ENCODE measurements around the gene CNTN4.
"Not testable (repeated sequence)": the region's sequence is repeated elsewhere in the genome, so short reads cannot be mapped to it uniquely, and the experiment has no call there.

CNTN4 gene

GRCh38 chr3:2889736-2890135, 791.1 kb downstream of the CNTN4 start:
- DNase-seq (ENCODE audit: low read depth in 1 of 2, low spot score in 1 of 2), result no peak

GRCh38 chr3:2896308-2896939, 797.8 kb downstream of the CNTN4 start:
- DNase-seq (ENCODE audit: low read depth in 1 of 2, low spot score in 1 of 2), result no peak

- no peak for DNase-seq (ENCODE audit: low read depth in 1 of 2, low spot score in 1 of 2)
These were observed 799.2 kb downstream of the CNTN4 start for GRCh38 chr3:2897821-2898220.

GRCh38 chr3:2898591-2899353, 800.1 kb downstream of the CNTN4 start:
- no peak for DNase-seq (ENCODE audit: low read depth in 1 of 2, low spot score in 1 of 2)

- DNase-seq (ENCODE audit: low read depth in 1 of 2, low spot score in 1 of 2), result no peak
These were observed 805.4 kb downstream of the CNTN4 start for GRCh38 chr3:2904054-2904453.

GRCh38 chr3:2908693-2909351, 810.2 kb downstream of the CNTN4 start:
- DNase-seq (ENCODE audit: low read depth in 1 of 2, low spot score in 1 of 2), result no peak

- no peak for DNase-seq (ENCODE audit: low read depth in 1 of 2, low spot score in 1 of 2)
These were observed 812.3 kb downstream of the CNTN4 start for GRCh38 chr3:2910997-2911396.

- DNase-seq (ENCODE audit: low read depth in 1 of 2, low spot score in 1 of 2), result no peak
These were observed 817.2 kb downstream of the CNTN4 start for GRCh38 chr3:2915826-2916225.

GRCh38 chr3:2916640-2917039, 818.0 kb downstream of the CNTN4 start:
- DNase-seq (ENCODE audit: low read depth in 1 of 2, low spot score in 1 of 2), result not testable (repeated sequence)

GRCh38 chr3:2920103-2920502, 821.4 kb downstream of the CNTN4 start:
- DNase-seq (ENCODE audit: low read depth in 1 of 2, low spot score in 1 of 2), result no peak

GRCh38 chr3:2921452-2921851, 822.8 kb downstream of the CNTN4 start:
- no peak for DNase-seq (ENCODE audit: low read depth in 1 of 2, low spot score in 1 of 2)

GRCh38 chr3:2921903-2922302, 823.2 kb downstream of the CNTN4 start:
- DNase-seq (ENCODE audit: low read depth in 1 of 2, low spot score in 1 of 2), result no peak

- no peak for DNase-seq (ENCODE audit: low read depth in 1 of 2, low spot score in 1 of 2)
These were observed 824.7 kb downstream of the CNTN4 start for GRCh38 chr3:2923390-2923789.

- DNase-seq (ENCODE audit: low read depth in 1 of 2, low spot score in 1 of 2), result no peak
These were observed 828.6 kb downstream of the CNTN4 start for GRCh38 chr3:2927259-2927658.

- no peak for DNase-seq (ENCODE audit: low read depth in 1 of 2, low spot score in 1 of 2)
These were observed 830.9 kb downstream of the CNTN4 start for GRCh38 chr3:2929574-2929973.

GRCh38 chr3:2931265-2931664, 832.6 kb downstream of the CNTN4 start:
- DNase-seq (ENCODE audit: low read depth in 1 of 2, low spot score in 1 of 2), result no peak

GRCh38 chr3:2934541-2934940, 835.9 kb downstream of the CNTN4 start:
- no peak for DNase-seq (ENCODE audit: low read depth in 1 of 2, low spot score in 1 of 2)

GRCh38 chr3:2937055-2937454, 838.4 kb downstream of the CNTN4 start:
- DNase-seq (ENCODE audit: low read depth in 1 of 2, low spot score in 1 of 2), result no peak

- no peak for DNase-seq (ENCODE audit: low read depth in 1 of 2, low spot score in 1 of 2)
These were observed 838.9 kb downstream of the CNTN4 start for GRCh38 chr3:2937592-2937991.

GRCh38 chr3:2938711-2939110, 840.0 kb downstream of the CNTN4 start:
- no peak for DNase-seq (ENCODE audit: low read depth in 1 of 2, low spot score in 1 of 2)

- no peak for DNase-seq (ENCODE audit: low read depth in 1 of 2, low spot score in 1 of 2)
These were observed 841.4 kb downstream of the CNTN4 start for GRCh38 chr3:2940062-2940461.

GRCh38 chr3:2944628-2945027, 846.0 kb downstream of the CNTN4 start:
- no peak for DNase-seq (ENCODE audit: low read depth in 1 of 2, low spot score in 1 of 2)

Measured in activated CD4-positive, alpha-beta T cell treated with anti-CD3 and anti-CD28 coated beads, Interleukin-2, amount 50 U/mL, for 24 hours (primary cell).